Activated naive CD4-positive, alpha-beta T cell treated with anti-CD3 and anti-CD28 coated beads, Interleukin-2, amount 10 ng/mL, durations not matched to agents 7 days and 5 days (primary cell): ENCODE results near the gene KLRD1.
"Not testable (repeated sequence)": the region's sequence is repeated elsewhere in the genome, so short reads cannot be mapped to it uniquely, and the experiment has no call there.

Experiments
- CTCF ChIA-PET: fragments of 350-600 bp; sonication (Branson Sonifier 250); formaldehyde crosslinking; loops from one replicate; lab custom pipeline; 2021; ENCODE audit warnings: antibody characterized with exemption; lab: Charles Lee
- DNase-seq: peaks from one replicate; pipeline ENCODE4 v3.0.0-alpha.2; 2020
- H3K27ac Mint-ChIP-seq: one replicate; pipeline ENCODE4 v1.8.0; 2021; ENCODE audit warnings: mild to moderate bottlenecking, moderate library complexity, mixed read lengths
- H3K27me3 Mint-ChIP-seq: one replicate; pipeline ENCODE4 v1.8.0; 2021; ENCODE audit warnings: mild to moderate bottlenecking, mixed read lengths
- H3K36me3 Mint-ChIP-seq: one replicate; pipeline ENCODE4 v1.8.0; 2021; ENCODE audit warnings: mixed read lengths
- H3K4me1 Mint-ChIP-seq: one replicate; pipeline ENCODE4 v1.8.0; 2021; ENCODE audit warnings: mixed read lengths
- H3K4me3 Mint-ChIP-seq: one replicate; pipeline ENCODE4 v1.8.0; 2021; ENCODE audit warnings: mild to moderate bottlenecking, moderate library complexity, mixed read lengths
- H3K9me3 Mint-ChIP-seq: one replicate; pipeline ENCODE4 v1.8.0; 2021; ENCODE audit warnings: mixed read lengths

KLRD1 gene

DNA sequence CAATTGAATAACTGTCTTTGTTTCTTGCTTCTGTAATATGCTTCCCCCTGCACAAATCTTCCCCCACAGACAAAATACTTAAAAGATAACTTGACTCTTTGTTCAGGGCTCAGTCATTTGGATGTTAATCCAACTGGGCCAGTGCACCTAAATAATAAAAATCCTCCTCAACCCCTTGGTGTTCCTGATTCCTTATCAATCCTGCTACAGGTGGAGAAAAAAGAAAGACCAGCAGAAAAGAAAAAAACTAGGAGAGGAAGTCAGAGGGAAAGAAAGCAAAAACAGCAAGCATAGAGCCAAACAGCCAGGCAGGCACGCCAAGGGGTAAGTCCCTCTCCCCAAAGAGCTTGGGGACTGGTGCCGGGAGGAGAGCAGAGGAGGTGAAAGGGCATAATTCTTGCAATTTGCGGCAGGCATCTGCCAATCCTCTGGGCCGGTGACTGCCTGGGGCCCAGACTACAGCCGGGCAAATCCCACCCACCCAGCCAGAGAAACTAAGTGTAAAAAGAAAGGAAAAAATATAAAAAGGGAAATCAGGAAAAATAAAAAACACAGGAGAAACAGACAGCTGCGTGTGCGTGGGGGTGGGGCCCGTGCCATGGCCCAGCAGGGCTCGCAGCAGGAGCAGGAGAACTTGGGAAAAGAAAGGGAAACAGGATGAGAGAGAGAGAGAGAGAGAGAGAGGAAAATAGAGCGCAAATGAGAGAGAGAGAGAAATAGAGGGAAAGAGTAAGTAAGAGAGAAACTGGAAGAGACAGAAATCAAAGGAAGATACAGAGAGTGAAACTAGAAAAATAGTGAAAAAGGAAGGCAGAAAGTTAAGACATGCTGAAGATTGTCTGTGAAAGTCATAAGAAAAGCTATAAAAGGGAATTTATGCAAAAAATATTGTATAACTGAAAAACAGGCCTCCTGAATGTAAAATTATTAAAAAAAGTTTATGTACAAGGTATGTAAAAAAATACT is 60.8 kb downstream of the KLRD1 start:
- H3K27me3 Mint-ChIP-seq, result peaks cover 10% of the 10 kb centered on the region
- peaks cover 16% of the 10 kb centered on the region for H3K4me1 Mint-ChIP-seq
- H3K4me3 Mint-ChIP-seq, result no peak overlapping the region
- H3K9me3 Mint-ChIP-seq, result peaks cover 7% of the 10 kb centered on the region
- CTCF ChIA-PET, result no interaction called here
- peaks cover 2% of the 10 kb centered on the region for H3K36me3 Mint-ChIP-seq
- DNase-seq, result no peak
- H3K27ac Mint-ChIP-seq, result peak overlapping the region; percentile 31

DNA sequence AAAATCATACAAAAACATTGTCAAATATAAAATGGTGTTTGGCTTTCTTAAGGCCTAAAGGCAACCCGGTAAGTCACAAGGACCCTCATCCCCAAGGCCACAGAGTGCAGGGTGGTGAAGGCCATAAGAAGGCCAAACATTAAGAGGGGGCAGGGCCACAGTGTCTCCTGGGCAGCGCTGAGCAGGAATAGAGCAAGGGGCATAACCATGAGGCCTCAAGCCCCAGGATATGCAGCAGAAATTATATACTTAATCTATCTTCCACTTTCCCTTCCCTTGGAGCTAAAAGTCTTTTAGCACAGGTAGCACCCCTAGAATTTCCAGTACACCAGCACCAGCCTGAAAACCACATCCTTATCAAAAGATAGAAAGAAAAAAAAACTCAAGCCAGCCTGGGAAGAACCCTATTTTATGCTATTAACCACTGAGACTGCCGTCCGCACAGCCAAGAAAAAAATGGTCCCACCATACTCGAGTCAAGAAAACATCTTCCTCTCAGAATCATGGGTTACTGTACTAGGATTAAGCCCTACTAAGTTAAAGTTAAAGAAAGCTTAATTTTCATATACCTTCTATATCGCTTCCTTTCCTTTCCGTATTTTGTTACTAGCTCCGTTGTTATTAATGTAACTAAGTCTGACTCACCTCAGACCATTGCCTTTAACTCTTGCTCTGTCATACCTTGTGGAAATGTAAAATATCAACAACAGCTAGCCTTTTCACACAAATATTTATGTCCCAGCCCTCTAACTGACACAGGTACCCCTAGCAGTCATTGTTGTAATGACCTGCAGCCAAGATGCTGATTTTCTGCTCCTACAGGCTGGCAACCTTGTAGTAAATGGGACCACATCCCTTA is 62.1 kb downstream of the KLRD1 start:
- H3K4me3 Mint-ChIP-seq, result no peak overlapping the region
- H3K27me3 Mint-ChIP-seq, result peaks cover 16% of the 10 kb centered on the region
- peaks cover 2% of the 10 kb centered on the region for H3K36me3 Mint-ChIP-seq

GRCh38 chr12:10371893-10372535 is 64.3 kb downstream of the KLRD1 start:
- H3K36me3 Mint-ChIP-seq, DNase-seq, H3K27ac Mint-ChIP-seq, H3K4me3 Mint-ChIP-seq, H3K9me3 Mint-ChIP-seq, CTCF ChIA-PET: not testable (repeated sequence)
- H3K27me3 Mint-ChIP-seq, result peaks cover 16% of the 10 kb centered on the region
- H3K4me1 Mint-ChIP-seq, result peaks cover 16% of the 10 kb centered on the region

More for the DNA sequence above, 62.1 kb downstream of the KLRD1 start:
- CTCF ChIA-PET, result interaction anchor here (0.6 kb wide), 1 partner anchor 14 kb away, joined by 3 read pairs; no protein-coding TSS in a partner anchor
- peaks cover 7% of the 10 kb centered on the region for H3K9me3 Mint-ChIP-seq
- DNase-seq, result no peak
- peaks cover 16% of the 10 kb centered on the region for H3K4me1 Mint-ChIP-seq
- no peak overlapping the region for H3K27ac Mint-ChIP-seq

GRCh38 chr12:10372559-10372958 is 64.9 kb downstream of the KLRD1 start:
- peaks cover 16% of the 10 kb centered on the region for H3K4me1 Mint-ChIP-seq
- H3K36me3 Mint-ChIP-seq, result peaks cover 2% of the 10 kb centered on the region
- H3K27ac Mint-ChIP-seq, result no peak overlapping the region
- H3K9me3 Mint-ChIP-seq, result peaks cover 6% of the 10 kb centered on the region
- H3K27me3 Mint-ChIP-seq, result peaks cover 16% of the 10 kb centered on the region
- H3K4me3 Mint-ChIP-seq, result no peak overlapping the region
- CTCF ChIA-PET, result no interaction called here
- DNase-seq, result no peak

DNA sequence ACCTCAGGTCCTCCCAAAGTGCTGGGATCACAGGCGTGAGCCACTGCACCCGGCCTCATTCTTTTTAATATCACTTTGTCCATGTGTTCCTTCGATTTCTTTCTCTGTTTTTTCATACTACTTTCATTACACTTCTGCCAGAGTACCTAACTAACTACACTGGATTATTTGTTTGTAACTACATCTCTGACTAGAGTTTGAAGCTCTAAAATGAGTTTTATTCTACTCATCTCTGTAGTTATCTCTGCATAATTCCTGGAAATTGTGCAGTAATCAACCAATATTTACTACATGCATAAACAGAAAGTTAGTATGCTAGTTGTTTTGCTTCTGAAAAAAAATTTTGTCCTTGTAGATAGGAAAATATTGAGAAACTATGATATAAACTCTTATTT is 67.0 kb downstream of the KLRD1 start:
- Mint-ChIP-seq H3K4me1 (peaks cover 13% of the 10 kb centered on the region), H3K27ac (no peak overlapping the region), H3K4me3 (no peak overlapping the region), H3K27me3 (peaks cover 9% of the 10 kb centered on the region), H3K9me3 (no peaks in the 10 kb centered on the region), H3K36me3 (no peaks in the 10 kb centered on the region)
- DNase-seq, result no peak
- CTCF ChIA-PET, result no interaction called here

DNA sequence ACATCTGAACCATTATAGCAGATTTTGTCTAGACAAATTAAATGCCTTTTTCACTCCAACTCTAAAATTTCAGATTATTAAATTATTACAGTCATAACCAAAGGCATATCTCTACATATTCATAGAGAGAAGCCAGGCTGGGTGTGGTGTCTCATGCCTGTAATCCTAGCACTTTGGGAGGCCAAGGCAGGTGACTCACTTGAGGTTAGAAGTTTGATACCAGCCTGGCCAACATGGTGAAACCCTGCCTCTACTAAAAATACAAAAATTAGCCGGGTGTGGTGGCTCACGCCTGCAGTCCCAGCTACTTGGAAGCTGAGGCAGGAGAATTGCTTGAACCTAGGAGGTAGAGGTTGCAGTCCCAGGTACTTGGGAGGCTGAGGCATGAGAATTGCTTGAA is 71.1 kb downstream of the KLRD1 start:
- H3K27me3 Mint-ChIP-seq, result peaks cover 16% of the 10 kb centered on the region
- H3K4me1 Mint-ChIP-seq, H3K36me3 Mint-ChIP-seq, CTCF ChIA-PET, DNase-seq, H3K27ac Mint-ChIP-seq, H3K4me3 Mint-ChIP-seq, H3K9me3 Mint-ChIP-seq: not testable (repeated sequence)
